IPS DF 4.7 (cell line): ENCODE measurements around the gene HOXC4.
"Not testable (repeated sequence)": the region's sequence is repeated elsewhere in the genome, so short reads cannot be mapped to it uniquely, and the experiment has no call there.

Source experiments
- DNase-seq: peaks from one replicate; pipeline ENCODE4 v3.0.0-alpha.2; 2013; ENCODE audit warnings: low spot score; ENCODE audit errors: extremely low read depth

HOXC4 gene

GRCh38 chr12:54088011-54088410 lies 34.4 kb downstream of the HOXC4 start:
- not testable (repeated sequence) for DNase-seq

DNA sequence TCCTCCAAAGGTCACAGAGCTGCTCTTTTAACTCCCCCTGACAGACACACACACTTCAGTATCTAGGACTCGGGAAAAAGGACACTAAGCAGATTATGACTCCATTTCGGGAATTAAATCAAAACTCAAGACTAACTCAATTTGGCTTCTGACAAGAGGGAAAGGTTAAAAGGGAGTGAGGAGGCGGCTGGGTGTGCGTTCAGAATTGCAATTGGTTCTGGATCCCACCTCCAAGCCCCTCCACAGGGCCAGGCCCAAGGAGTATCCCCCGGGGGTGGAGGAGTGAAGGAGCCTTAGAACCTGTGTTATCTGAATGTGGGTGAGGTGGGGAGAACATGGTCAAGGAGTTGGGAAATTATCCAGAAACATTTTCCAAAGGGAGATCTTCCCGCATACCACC lies 35.8 kb downstream of the HOXC4 start:
- not testable (repeated sequence) for DNase-seq

DNA sequence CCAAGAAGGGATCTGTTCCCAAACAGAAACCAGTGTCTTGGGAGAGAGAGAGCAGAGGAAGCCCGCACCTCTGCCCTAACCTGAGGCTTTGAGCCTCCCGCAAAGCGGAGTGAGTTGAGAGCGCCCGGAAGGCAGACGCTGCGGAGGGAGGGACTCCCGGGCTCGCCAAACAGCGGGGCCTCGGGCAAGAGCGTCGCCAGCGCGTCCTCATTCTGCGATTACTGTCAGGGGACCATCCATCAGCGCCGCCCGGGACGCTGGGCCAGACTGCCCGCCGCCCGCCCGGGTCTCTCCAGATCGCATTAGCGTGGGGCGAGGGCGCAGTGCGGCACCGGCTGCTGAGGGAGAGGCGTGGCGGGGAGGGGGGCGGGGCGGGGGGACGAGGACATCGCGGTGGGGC lies 36.7 kb downstream of the HOXC4 start:
- not testable (repeated sequence) for DNase-seq

DNA sequence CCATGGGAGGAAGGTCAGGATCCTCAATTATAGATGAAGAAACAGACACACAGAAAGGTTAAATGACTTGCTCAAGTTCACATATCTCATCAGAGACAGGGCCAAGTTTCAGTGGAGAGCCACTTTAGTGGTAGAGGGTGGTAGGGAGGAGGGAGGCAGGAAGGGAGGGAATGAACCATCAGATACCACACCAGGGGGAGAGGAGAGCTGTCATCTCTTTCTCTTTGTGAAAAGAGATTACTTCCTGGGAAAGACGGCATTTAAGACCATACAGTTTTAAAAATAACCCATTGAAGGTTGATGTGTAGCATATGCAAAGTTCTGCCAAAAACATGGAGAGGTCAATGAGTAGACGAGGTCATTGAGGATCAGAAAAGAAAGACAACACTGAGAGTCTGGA lies 39.3 kb downstream of the HOXC4 start:
- DNase-seq, result not testable (repeated sequence)

GRCh38 chr12:54095928-54096327 lies 42.3 kb downstream of the HOXC4 start:
- DNase-seq, result not testable (repeated sequence)

DNA sequence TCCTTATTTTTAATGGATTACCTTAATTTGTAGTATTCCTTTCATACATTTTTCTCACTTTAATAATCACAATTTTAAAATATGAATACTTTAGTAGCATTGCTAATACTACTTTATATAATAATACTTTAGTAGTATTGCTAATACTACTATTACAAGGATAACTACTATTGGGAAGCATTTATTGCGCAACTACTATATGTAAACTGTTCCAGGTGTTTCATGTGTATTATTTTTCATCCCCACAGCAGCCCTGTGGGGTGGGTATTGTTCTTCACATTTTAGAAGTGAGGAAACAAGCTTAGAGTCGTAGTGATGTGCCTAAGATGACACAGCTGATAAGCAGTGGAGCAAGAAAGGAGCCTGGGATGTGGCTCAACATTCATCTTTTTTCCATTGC lies 45.0 kb downstream of the HOXC4 start:
- DNase-seq, result not testable (repeated sequence)

DNA sequence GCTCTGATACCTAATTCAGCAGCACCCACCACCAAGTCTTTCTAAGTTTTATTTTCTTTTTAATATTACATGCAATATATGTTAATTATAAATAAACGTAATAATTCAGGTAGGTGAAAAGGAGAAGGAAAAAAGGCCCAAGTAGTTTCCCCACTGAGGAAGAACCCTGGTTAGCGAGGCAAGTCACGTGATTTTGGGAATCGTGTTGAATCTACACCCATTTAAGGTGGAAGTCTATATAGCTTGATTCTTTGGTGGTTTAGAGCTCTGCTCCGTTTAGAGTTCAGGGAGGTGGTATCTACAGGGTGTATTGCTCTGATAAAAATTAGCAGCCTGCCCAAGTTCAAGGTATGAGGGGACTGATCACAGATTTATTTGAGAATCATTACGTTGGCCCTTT lies 47.0 kb downstream of the HOXC4 start:
- not testable (repeated sequence) for DNase-seq

- DNase-seq, result not testable (repeated sequence)
Observed at GRCh38 chr12:54102223-54102622, 48.6 kb downstream of the HOXC4 start.

GRCh38 chr12:54103827-54104226 lies 50.2 kb downstream of the HOXC4 start:
- DNase-seq, result not testable (repeated sequence)
